Ammon's horn (tissue), 1 donor: ENCODE data around the gene GRID1.
"Not testable (repeated sequence)": the region's sequence is repeated elsewhere in the genome, so short reads cannot be mapped to it uniquely, and the experiment has no call there.

Source experiments
- DNase-seq: peaks from one replicate; pipeline ENCODE4 v3.0.0-alpha.2; 2016; ENCODE audit warnings: low spot score

Gene GRID1

DNA sequence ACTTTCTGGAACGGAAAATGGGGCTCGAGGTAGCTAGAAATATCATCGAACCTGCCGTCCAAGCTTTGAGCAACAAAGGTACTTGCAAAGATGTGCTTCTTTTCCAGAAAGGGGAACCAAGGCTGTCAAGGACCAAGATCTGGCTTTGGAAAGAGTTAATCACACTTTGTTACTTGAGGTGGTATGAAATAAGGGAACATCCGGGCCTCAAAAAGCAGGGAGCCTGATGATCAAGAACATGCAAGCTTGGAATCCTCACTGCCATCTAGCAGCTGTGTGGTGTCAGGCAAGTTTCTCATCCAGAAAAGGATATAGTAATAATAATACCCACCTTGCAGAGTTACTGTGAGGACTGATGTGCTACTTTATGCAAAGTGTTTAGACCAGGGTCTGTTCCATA, 329.5 kb downstream of the GRID1 start:
- DNase-seq, result no peak

- no peak for DNase-seq
Observed at GRCh38 chr10:86036544-86036831, 330.1 kb downstream of the GRID1 start.

GRCh38 chr10:86035791-86036543, 330.6 kb downstream of the GRID1 start:
- DNase-seq, result no peak

DNA sequence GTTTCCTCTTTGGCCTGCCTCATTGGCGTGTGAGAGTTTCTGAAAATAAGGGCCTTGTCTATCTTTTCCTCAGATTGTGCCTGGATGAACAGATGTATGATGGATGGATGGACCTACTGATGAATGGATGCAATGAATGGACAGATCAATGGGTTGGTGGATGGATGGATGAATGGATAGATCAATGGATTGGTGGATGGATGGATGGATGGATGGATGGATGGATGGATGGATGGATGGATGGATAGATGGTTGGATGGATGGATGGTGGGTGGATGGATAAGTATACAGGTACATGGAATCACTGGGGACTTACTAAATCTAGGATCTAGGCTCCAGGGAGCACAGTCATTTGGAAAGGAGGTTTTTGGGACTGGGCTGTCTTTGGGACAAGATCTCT, 331.9 kb downstream of the GRID1 start:
- no peak for DNase-seq

DNA sequence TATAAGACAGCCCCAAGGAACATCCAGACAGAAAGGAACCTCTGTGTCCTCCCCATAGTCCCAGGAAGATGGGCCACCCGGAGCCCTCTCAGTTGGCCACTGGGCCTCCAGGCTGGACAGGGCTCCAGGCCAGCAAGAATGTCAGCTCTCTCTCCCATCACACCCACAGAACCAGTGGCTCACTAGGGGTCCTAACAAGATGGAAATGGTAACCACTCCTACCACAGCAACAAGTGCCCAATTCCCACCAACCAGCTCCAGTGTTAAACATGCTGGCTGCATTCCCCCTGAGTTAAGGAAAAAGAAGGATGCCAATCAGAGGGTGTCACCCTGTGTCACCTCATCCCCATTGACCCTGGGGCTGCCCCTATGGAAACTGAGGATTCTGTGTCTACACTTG, 333.0 kb downstream of the GRID1 start:
- no peak for DNase-seq

- DNase-seq, result not testable (repeated sequence)
Observed at GRCh38 chr10:86032087-86032486, 334.5 kb downstream of the GRID1 start.

- DNase-seq, result no peak
Observed at GRCh38 chr10:86030312-86030711, 336.3 kb downstream of the GRID1 start.

GRCh38 chr10:86027346-86027745, 339.2 kb downstream of the GRID1 start:
- no peak for DNase-seq

- no peak for DNase-seq
Observed at GRCh38 chr10:86025509-86025908, 341.1 kb downstream of the GRID1 start.

GRCh38 chr10:86024281-86025041, 342.1 kb downstream of the GRID1 start:
- no peak for DNase-seq

DNA sequence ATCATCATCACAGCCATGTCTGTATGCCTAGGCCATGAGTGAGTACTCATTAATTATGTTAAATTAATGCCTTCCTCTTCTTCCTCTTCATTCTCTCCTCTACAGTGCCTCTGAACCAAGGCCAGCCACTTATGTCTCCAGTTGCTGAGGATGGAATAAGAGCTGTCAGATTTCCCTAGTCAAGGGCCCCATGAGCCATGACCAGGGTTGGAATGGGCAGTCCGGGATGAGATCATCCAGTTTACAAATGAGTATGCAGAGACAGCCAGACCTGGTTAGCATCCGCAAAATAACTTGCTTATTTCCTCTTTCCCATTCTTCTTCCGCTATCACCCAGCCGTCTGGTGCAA, 342.7 kb downstream of the GRID1 start:
- no peak for DNase-seq

- DNase-seq, result no peak
Observed at GRCh38 chr10:86023336-86023735, 343.3 kb downstream of the GRID1 start.

- no peak for DNase-seq
Observed at GRCh38 chr10:86022906-86023305, 343.7 kb downstream of the GRID1 start.

DNA sequence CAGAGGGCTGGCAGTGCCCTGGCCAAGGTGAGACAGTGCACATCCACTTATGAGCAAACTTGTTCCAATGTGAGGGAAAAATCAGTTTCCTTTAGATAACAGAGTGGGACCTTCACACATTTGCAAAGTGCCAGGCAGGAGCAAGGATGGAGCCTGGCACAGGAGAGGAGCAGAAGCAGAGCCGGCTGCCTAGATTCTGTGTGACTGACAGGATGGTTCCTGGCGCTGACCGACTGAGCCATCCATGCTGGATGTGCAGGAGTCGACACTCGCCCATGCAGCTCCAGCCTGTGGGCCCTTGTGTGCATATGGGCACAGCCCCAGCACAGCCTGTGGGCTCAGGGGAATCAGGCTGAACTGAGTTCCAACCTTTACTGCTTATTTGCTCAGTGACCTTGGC, 346.5 kb downstream of the GRID1 start:
- DNase-seq, result no peak

GRCh38 chr10:86019141-86019540, 347.5 kb downstream of the GRID1 start:
- DNase-seq, result no peak

DNA sequence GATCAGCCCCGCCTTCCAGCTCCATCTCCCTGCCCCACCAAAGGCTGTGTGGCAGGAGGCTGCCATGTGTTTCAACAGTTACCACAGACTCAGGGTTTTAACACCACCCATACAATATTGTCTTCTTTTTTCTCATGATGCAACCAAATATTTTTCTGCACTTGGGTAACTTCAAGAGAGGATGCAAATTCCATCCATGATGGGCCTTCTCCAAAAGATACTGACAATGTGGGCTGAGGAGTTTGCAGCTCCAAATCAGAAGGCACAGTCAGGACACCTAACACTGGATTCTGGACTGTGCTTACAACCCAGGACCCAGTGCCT, 347.9 kb downstream of the GRID1 start:
- DNase-seq, result no peak

DNA sequence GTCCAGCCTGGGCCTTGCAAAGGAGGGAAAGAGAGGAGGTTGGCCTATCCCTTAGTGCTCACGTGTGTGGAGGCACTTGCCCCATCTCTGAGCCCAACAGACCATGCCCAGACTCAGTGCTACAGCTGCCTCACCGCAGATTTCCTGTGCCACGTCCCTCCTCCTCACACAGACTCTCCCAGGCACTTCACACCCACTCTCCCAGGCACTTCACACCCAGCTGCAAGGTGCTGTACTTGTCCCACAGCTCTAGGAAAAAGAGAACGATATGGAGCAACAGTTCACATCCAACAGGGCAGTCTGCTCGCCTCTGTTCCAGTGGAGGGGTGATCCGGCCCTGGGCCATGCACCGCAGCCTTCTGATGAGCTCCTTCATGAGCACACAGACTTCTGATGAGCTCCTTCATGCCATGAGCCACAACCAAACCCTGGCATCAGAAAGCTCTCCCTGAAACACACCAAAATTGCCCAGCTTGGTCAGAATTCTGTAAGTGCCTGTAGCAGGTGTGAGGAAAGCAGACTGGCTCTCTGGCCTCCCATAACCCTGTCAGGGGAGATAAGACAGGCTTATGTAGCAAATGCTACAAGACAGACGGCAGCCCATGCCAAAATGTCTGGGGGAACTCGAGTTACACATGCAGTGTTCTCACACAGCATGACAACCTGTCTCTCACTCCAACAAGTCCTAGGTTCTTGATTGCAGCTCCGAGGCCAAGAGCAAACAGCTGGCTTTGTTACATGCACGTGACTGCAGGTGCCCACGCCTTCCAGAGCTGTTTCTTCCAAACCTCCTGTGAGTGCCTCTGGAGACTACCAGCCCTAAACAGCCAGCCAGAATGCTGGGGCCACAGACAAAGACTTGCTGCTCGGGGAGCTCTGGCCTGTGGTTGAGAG, 348.5 kb downstream of the GRID1 start:
- DNase-seq, result no peak

DNA sequence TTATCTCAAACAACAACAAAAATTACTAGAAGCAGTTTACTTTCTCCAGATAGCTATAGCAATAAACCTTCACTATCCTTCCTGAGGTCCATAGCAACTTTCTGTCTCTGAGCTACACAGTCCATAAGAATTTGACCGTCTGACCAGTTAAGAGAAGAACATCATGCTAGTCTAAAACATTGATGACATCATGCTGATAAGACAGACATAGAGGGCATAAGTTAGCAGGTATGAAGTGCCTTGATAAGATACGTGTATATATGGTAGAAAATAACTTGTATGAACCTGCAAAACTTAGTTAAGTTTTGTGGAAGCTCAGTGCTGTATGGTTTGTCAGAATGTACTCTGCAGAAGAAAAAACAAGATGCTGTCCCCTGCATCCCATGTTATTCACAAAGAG, 353.0 kb downstream of the GRID1 start:
- DNase-seq, result no peak

DNA sequence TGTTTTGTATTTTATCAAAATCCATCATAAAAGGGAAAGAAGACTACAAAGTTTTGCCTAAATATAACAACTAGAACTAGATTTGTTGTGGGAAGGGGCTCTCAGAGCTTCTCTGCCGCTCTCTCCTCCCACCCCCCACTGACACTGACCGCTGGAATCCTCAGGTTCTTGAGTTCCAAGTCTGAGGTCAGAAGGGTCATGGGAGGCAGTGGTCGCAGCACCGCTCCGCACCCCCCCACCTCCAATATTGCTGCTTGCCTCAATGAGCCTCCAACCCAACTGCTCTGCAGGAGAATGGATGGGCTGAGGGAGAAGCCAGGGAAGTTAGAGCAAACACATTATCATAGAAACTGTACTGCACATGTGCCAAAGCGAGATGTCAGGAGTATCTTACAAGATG, 359.4 kb downstream of the GRID1 start:
- no peak for DNase-seq

DNA sequence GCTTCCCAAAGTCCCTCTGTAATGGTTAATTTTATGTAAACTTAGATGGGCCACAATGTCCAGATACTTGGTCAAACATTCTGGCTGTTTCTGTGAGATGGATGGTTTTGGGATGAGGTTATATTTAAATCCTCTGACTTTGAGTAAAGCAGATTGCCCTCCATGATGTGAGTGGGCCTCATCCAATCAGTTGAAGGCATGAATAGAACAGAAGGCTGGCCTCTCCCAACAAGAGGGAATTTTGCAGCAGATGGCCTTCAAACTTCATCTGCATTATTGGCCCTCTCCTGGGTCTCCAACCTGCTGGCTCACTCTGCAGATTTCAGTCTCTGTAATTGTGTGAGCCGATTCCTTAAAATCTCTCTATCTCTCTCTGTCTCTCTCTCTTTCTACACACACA, 362.3 kb downstream of the GRID1 start:
- no peak for DNase-seq

- no peak for DNase-seq
Observed at GRCh38 chr10:86003201-86003621, 363.4 kb downstream of the GRID1 start.

DNA sequence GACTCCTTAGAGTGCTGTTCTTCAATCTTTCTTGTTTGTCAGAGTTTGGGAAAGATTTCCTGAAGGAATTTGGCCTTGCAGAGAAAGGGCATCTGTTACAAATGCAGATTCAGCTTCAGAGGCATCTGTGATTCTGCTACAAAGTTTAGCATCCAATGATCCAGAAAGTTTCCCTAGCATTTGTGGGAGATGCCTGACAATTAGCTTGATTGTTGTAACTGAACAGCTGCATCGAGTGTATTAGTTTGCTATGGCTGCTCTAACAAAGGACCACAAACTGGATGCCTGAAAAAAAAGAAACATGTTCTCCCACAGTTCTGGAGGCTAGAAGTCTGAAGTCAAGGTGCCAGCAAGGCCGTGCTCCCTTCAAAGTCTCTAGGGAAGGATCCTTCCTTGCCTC, 365.1 kb downstream of the GRID1 start:
- peak; percentile 54 for DNase-seq

GRCh38 chr10:85997544-85997943, 369.1 kb downstream of the GRID1 start:
- no peak for DNase-seq
